K562 (cell line): Measurements from ENCODE around the gene HOXD12. TPM values are rescaled to one million over a fixed set of nuclear protein-coding genes. Genes with fewer than 3 reads are reported as not detected.
A peak's percentile ranks its signal among the peaks of the same experiment; 100 is the strongest.

Source experiments
- ATAC-seq: fragments of 200-7000 bp; cut with Tn5 transposase; 3 replicates; pipeline ENCODE4 v1.9.1; 2020; ENCODE audit warnings: moderate library complexity
- BruUV-seq: library from RNA; stranded (reverse); fragments of 400-500 nt; replicated peaks from 2 replicates; lab custom pipeline; 2021; lab: Mats Ljungman, UMichigan
- CTCF ChIA-PET: fragments of 300-600 bp; formaldehyde crosslinking; extraction: SDS; loops from one replicate; lab custom pipeline; 2021; ENCODE audit warnings: low intra/inter-chr PET ratio; lab: Yijun Ruan, JAX
- POLR2A ChIA-PET: fragments of 300-600, 350-650 bp; sonication (Branson Sonifier 250); formaldehyde crosslinking; extraction: SDS; loops from one replicate; lab custom pipeline; 2021; ENCODE audit warnings: antibody characterized with exemption, inconsistent platforms; lab: Yijun Ruan, JAX
- DNase-seq, 4 experiments: peaks; one replicate each; pipeline versions ENCODE4 v3.0.0 to v3.0.0-alpha.2; 2011 to 2018; ENCODE audit warnings: low spot score in 3 of 4, mixed read lengths in 3 of 4; ENCODE audit errors: extremely low read depth in 1 of 4
- FAIRE-seq: peaks from 2 replicates; lab custom pipeline; 2011; peaks lifted over from hg19 to GRCh38; lab: Jason Lieb, UNC
- H2AFZ ChIP-seq: 2 replicates; pipeline ENCODE4 v1.6.0; 2011; ENCODE audit warnings: low read depth, low read length, control low read depth, inconsistent platforms
- H3K27ac ChIP-seq: fragments of 200-600 bp; 3 replicates; pipeline ENCODE4 v1.8.0; 2011; ENCODE audit warnings: low read depth, mild to moderate bottlenecking, control low read depth, inconsistent platforms, low read length, moderate library complexity, mixed read lengths; ENCODE audit errors: extremely low read depth
- H3K27me3 ChIP-seq, 2 experiments: fragments of 300-600 bp in 1 of 2; 2 replicates in 1 of 2; 3 replicates in 1 of 2; pipeline versions ENCODE4 v1.6.0 to v1.8.0; 2011; ENCODE audit warnings: inconsistent platforms in 2 of 2, low read length in 2 of 2, mild to moderate bottlenecking in 1 of 2, mixed read lengths in 1 of 2, moderate library complexity in 1 of 2; ENCODE audit not compliant: control insufficient read depth in 2 of 2, insufficient read depth in 2 of 2
- H3K36me3 ChIP-seq: fragments of 300-600 bp; 3 replicates; pipeline ENCODE4 v1.8.0; 2011; ENCODE audit warnings: mild to moderate bottlenecking, low read length, inconsistent platforms; ENCODE audit not compliant: control insufficient read depth, insufficient read depth
- H3K4me1 ChIP-seq, 2 experiments: fragments of 200-600 bp in 1 of 2; replicated peaks in 1 of 2; 2 replicates in 1 of 2; 3 replicates in 1 of 2; pipeline versions ENCODE4 v1.5.1 to v1.8.0; 2011; ENCODE audit warnings: inconsistent platforms in 2 of 2, low read length in 2 of 2, mild to moderate bottlenecking in 1 of 2, mixed read lengths in 1 of 2, moderate library complexity in 1 of 2; ENCODE audit not compliant: control insufficient read depth in 2 of 2, insufficient read depth in 2 of 2
- H3K4me2 ChIP-seq: 2 replicates; pipeline ENCODE4 v1.6.1; 2011; ENCODE audit warnings: low read length, control low read depth, inconsistent platforms, mixed read lengths; ENCODE audit not compliant: insufficient read depth
- H3K4me3 ChIP-seq: fragments of 200-600 bp; sonication (generic), shearing (Covaris generic); 2 replicates; pipeline ENCODE4 v1.5.1; 2016; ENCODE audit warnings: control low read depth, inconsistent platforms
- H3K79me2 ChIP-seq: fragments of 200-600 bp; 3 replicates; pipeline ENCODE4 v1.8.0; 2011; ENCODE audit warnings: low read length, inconsistent platforms; ENCODE audit not compliant: control insufficient read depth, insufficient read depth
- H3K9ac ChIP-seq, 2 experiments: 2 replicates each; pipeline versions ENCODE4 v1.6.0 to v1.6.1; 2011; ENCODE audit warnings: low read depth in 2 of 2, low read length in 2 of 2, control low read depth in 1 of 2, inconsistent platforms in 1 of 2, mild to moderate bottlenecking in 1 of 2, mixed read lengths in 1 of 2; ENCODE audit not compliant: insufficient read depth in 1 of 2
- H3K9me1 ChIP-seq: one replicate; pipeline ENCODE4 v1.6.0; 2011; ENCODE audit warnings: inconsistent platforms, mild to moderate bottlenecking, low read length, moderate library complexity; ENCODE audit not compliant: control insufficient read depth, insufficient read depth
- H3K9me3 ChIP-seq: replicated peaks from 2 replicates; pipeline ENCODE4 v1.5.1; 2011; ENCODE audit warnings: low read depth, low read length, inconsistent platforms; ENCODE audit not compliant: control insufficient read depth, insufficient read depth
- H4K20me1 ChIP-seq: replicated peaks from 2 replicates; pipeline ENCODE4 v1.6.1; 2011; ENCODE audit warnings: low read length, inconsistent platforms, mixed read lengths; ENCODE audit not compliant: control insufficient read depth, insufficient read depth
- EGR1 ChIP-seq: fragments of 450-650 bp; conservative IDR thresholded peaks from 2 replicates; pipeline ENCODE4 v1.6.1; 2017; ENCODE audit warnings: mild to moderate bottlenecking
- EZH2 ChIP-seq: IDR thresholded peaks from 2 replicates; pipeline ENCODE4 v1.6.1; 2012; ENCODE audit warnings: low read depth, mild to moderate bottlenecking, inconsistent platforms, low read length, borderline replicate concordance
- RNF2 ChIP-seq: sonication (generic); IDR thresholded peaks from 2 replicates; pipeline ENCODE4 v1.6.1; 2016
- ZNF444 ChIP-seq: fragments of 250-450 bp; sonication (Bioruptor Pico); IDR thresholded peaks from 2 replicates; pipeline ENCODE4 v1.4.0; 2020; ENCODE audit warnings: mild to moderate bottlenecking, moderate library complexity
- whole genome bisulfite sequencing: fragments of 100-300 bp; shearing (Covaris generic); methylation state at CpG from one replicate; pipeline ENCODE4 v1.1.6; 2016; ENCODE audit warnings: low coverage, mixed read lengths; ENCODE audit not compliant: insufficient coverage; ENCODE audit errors: missing lambda C conversion rate; 5-methylcytosine and 5-hydroxymethylcytosine counted together
- in situ Hi-C: fragments of 300-500 bp; cut with MboI; formaldehyde crosslinking; loops from 4 replicates; pipeline ENCODE4 v1.15.0; 2018; ENCODE audit warnings: inconsistent platforms, mixed read lengths
- intact Hi-C: fragments of 100-400 bp; cut with micrococcal nuclease; formaldehyde crosslinking; loops from 2 replicates; pipeline ENCODE4 v1.14.2; 2022
- polyA plus RNA-seq, 8 experiments: library from polyadenylated mRNA; depleted of rRNA in 4 of 8; stranded (reverse) in 5 of 8; unstranded in 3 of 8; fragments of >200 nt; fragmentation: Nextera tagmentation in 2 of 8; fragmentation: Illumina TruSeq in 1 of 8; extraction: Ambion mirVana in 2 of 8; extraction: Trizol in 1 of 8; gene quantifications; 2 replicates each; pipeline versions ENCODE4 v1.2.1 to v1.2.3, GENCODE V29; 2011 to 2014; ENCODE audit warnings: inconsistent platforms in 1 of 8, missing spikeins in 1 of 8
- total RNA-seq, 7 experiments: library from RNA; depleted of rRNA in 6 of 7; stranded (reverse); fragments of >200 nt in 6 of 7; fragmentation: Illumina TruSeq in 2 of 7; extraction: Trizol in 2 of 7; gene quantifications; 2 replicates each; pipeline versions ENCODE4 v1.2.1 to v1.2.3, GENCODE V29; 2011 to 2021; ENCODE audit warnings: low replicate concordance in 1 of 7

The HOXD12 gene
- total and polyA plus RNA-seq, 9 of the 15 experiments (the other 6 are each of a cell fraction or from before 2014, with no cell fraction given): not detected

DNA sequence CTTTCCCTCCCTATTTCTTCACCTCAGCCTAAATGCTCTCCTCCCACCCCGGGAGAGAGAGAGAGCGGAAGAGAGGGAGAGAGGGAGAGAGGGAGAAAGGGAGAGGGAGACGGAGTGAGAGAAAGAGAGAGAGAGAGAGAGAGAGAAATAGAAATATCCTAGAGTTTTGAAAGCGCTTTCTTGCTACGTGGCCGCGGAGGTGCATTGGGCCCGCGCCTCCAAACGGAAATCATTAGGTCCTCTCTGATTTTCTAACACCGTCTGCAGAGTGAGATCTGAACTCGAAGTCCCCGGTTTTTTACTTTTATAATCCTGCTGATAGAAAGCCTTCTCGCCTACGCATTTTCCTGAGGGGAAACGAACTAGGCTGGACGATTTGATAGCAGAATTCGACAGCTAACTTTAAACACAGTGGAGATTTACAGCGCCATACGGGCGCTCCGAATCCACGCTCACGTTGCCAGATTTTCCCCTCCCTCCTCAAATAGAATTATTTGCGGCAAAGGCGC, 14.9 kb upstream of the HOXD12 start:
- Histone ChIP-seq H3K4me3 (no peak overlapping the region), H3K36me3 (no peaks in the 10 kb centered on the region), H3K9me3 (peaks cover 10% of the 10 kb centered on the region), H3K79me2 (no peaks in the 10 kb centered on the region), H3K9me1 (no peaks in the 10 kb centered on the region), H3K9ac (no peak overlapping the region), H3K4me2 (no peak overlapping the region), H3K27ac (no peak overlapping the region), H3K27me3 (peaks cover 55 to 85% of the 10 kb centered on the region in 2 experiments), H2AFZ (no peak overlapping the region), H4K20me1 (peaks cover 4% of the 10 kb centered on the region; the same call in 1 of the 2 replicates), H3K4me1 (peaks cover 0 to 41% of the 10 kb centered on the region in 2 experiments; a peak in 2 of 5 replicates)
- FAIRE-seq (no peak), DNase-seq (no peak), ATAC-seq (no peak)
- no TSS peak for BruUV-seq
- intact Hi-C loops: no loop called here
- ChIA-PET CTCF (interaction anchor here (3.5 kb wide), 1 partner anchor 395 kb away, joined by 14 read pairs; no protein-coding TSS in a partner anchor), POLR2A (interaction anchor here (0.7 kb wide), 1 partner anchor 380 kb away, joined by 3 read pairs; no protein-coding TSS in a partner anchor)
- in situ Hi-C loops: loop anchor here (10.0 to 25.0 kb wide), 2 partner anchors 660 to 1047 kb away; no protein-coding TSS in a partner anchor
- TF ChIP-seq EZH2 (0 out of 2 replicates have a peak, but pooled peaks have one; percentile 49), ZNF444 (CRISPR knock-in tag) (no peak), EGR1 (peak; percentile 33; the same call in 1 of the 2 replicates), RNF2 (0 out of 2 replicates have a peak, but pooled peaks have one; percentile 20)
- WGBS: 6% methylated on average over 26 of the region's 26 CpGs
